HepG2 (cell line): ENCODE measurements around the gene IBTK. TPM values are rescaled to one million over a fixed set of nuclear protein-coding genes. Genes with fewer than 3 reads are reported as not detected.

Experiments used
- ATAC-seq: fragments of 200-7000 bp; cut with Tn5 transposase; 3 replicates; pipeline ENCODE4 v1.9.1; 2020; ENCODE audit warnings: mild to moderate bottlenecking, moderate library complexity
- BruUV-seq: library from RNA; stranded (reverse); fragments of 400-500 nt; replicated peaks from 2 replicates; lab custom pipeline; 2021; lab: Mats Ljungman, UMichigan
- CTCF ChIA-PET: fragments of 300-600 bp; formaldehyde crosslinking; extraction: SDS; loops from one replicate; lab custom pipeline; 2021; ENCODE audit warnings: low total read pairs, inconsistent platforms, low intra/inter-chr PET ratio; lab: Yijun Ruan, JAX
- POLR2A ChIA-PET: fragments of 350-600 bp; sonication (Branson Sonifier 250); formaldehyde crosslinking; loops from one replicate; lab custom pipeline; 2020; ENCODE audit warnings: antibody characterized with exemption, inconsistent platforms; lab: Yijun Ruan, JAX
- DNase-seq: peaks from one replicate; pipeline ENCODE4 v3.0.0-alpha.2; 2015; ENCODE audit warnings: low spot score
- FAIRE-seq: peaks from 3 replicates; lab custom pipeline; 2011; peaks lifted over from hg19 to GRCh38; lab: Jason Lieb, UNC
- H2AFZ ChIP-seq: one replicate; pipeline ENCODE4 v1.6.1; 2011; ENCODE audit warnings: low read length, inconsistent platforms
- H3K27ac ChIP-seq: fragments of 300-600 bp; 3 replicates; pipeline ENCODE4 v1.8.0; 2011; ENCODE audit warnings: mixed run types, mild to moderate bottlenecking, mixed read lengths, low read length, inconsistent platforms; ENCODE audit not compliant: insufficient read depth; ENCODE audit errors: extremely low read length
- H3K27me3 ChIP-seq, 2 experiments: fragments of 200-600 bp in 1 of 2; 2 replicates in 1 of 2; 3 replicates in 1 of 2; pipeline versions ENCODE4 v1.6.0 to v1.8.0; 2011; ENCODE audit warnings: low read length in 2 of 2, mild to moderate bottlenecking in 2 of 2, moderate library complexity in 2 of 2, inconsistent platforms in 1 of 2; ENCODE audit not compliant: insufficient read depth in 2 of 2, control insufficient read depth in 1 of 2
- H3K36me3 ChIP-seq, 2 experiments: fragments of 200-600 bp in 1 of 2; replicated peaks in 1 of 2; 2 replicates in 1 of 2; 3 replicates in 1 of 2; pipeline versions ENCODE4 v1.5.1 to v1.8.0; 2011; ENCODE audit warnings: low read length in 2 of 2, inconsistent platforms in 1 of 2; ENCODE audit not compliant: insufficient read depth in 2 of 2, control insufficient read depth in 1 of 2
- H3K4me1 ChIP-seq: 2 replicates; pipeline ENCODE4 v1.5.1; 2012; ENCODE audit warnings: low read length, inconsistent platforms; ENCODE audit not compliant: insufficient read depth
- H3K4me2 ChIP-seq: 2 replicates; pipeline ENCODE4 v1.6.0; 2011; ENCODE audit warnings: low read depth, low read length, inconsistent platforms
- H3K4me3 ChIP-seq, 3 experiments: fragments of 200-600 bp in 1 of 3; sonication (generic), shearing (Covaris generic) in 1 of 3; replicated peaks in 1 of 3; 2 replicates each; pipeline ENCODE4 v1.5.1; 2011 to 2016; ENCODE audit warnings: low read length in 3 of 3, inconsistent platforms in 2 of 3, low read depth in 2 of 3, mild to moderate bottlenecking in 2 of 3, control low read depth in 1 of 3, mixed read lengths in 1 of 3; ENCODE audit not compliant: insufficient read depth in 1 of 3
- H3K79me2 ChIP-seq: one replicate; pipeline ENCODE4 v1.6.1; 2011; ENCODE audit warnings: low read length, inconsistent platforms; ENCODE audit not compliant: insufficient read depth
- H3K9ac ChIP-seq: 2 replicates; pipeline ENCODE4 v1.6.0; 2011; ENCODE audit warnings: mild to moderate bottlenecking, low read depth, low read length, inconsistent platforms; ENCODE audit not compliant: insufficient read depth
- H3K9me3 ChIP-seq: 2 replicates; pipeline ENCODE4 v1.5.1; 2012; ENCODE audit warnings: mild to moderate bottlenecking, low read length
- H4K20me1 ChIP-seq: 2 replicates; pipeline ENCODE4 v1.6.0; 2011; ENCODE audit warnings: inconsistent platforms, mild to moderate bottlenecking, low read length, moderate library complexity; ENCODE audit not compliant: insufficient read depth
- ATRX ChIP-seq: sonication (generic); formaldehyde crosslinking; IDR thresholded peaks from 2 replicates; pipeline ENCODE4 v1.4.0; 2020; ENCODE audit warnings: missing genetic modification reagents, borderline replicate concordance
- ETV5 ChIP-seq: IDR thresholded peaks from 2 replicates; pipeline ENCODE4 v1.6.1; 2018; ENCODE audit warnings: missing biosample characterization, missing genetic modification reagents, inconsistent platforms, borderline replicate concordance
- HMGA1 ChIP-seq: sonication (generic); formaldehyde crosslinking; conservative IDR thresholded peaks from 2 replicates; pipeline ENCODE4 v1.4.0; 2020; ENCODE audit warnings: missing genetic modification reagents
- POGZ ChIP-seq: sonication (generic); formaldehyde crosslinking; IDR thresholded peaks from 2 replicates; pipeline ENCODE4 v1.4.0; 2020; ENCODE audit warnings: mild to moderate bottlenecking, missing genetic modification reagents
- SIX4 ChIP-seq: sonication (generic); formaldehyde crosslinking; IDR thresholded peaks from 2 replicates; pipeline ENCODE4 v1.4.0; 2020; ENCODE audit warnings: missing genetic modification reagents
- YY1 ChIP-seq: IDR thresholded peaks from 2 replicates; pipeline ENCODE4 v1.6.1; 2011; ENCODE audit warnings: low read length, low read depth, moderate library complexity, mild to moderate bottlenecking; ENCODE audit not compliant: insufficient read depth, insufficient replicate concordance
- WGBS: methylation state at CpG from one replicate; pipeline ENCODE4 v1.1.6; 2017; ENCODE audit warnings: low lambda C conversion rate; 5-methylcytosine and 5-hydroxymethylcytosine counted together
- in situ Hi-C: cut with HindIII; loops from 2 replicates; pipeline ENCODE4 v1.10.0; 2017; ENCODE audit warnings: low pct_unique_long_range_greater_than_20kb; ENCODE audit not compliant: extremely low pct_ligation_motif_present
- intact Hi-C: fragments of 100-400 bp; cut with micrococcal nuclease; formaldehyde crosslinking; loops from one replicate; pipeline ENCODE4 v1.10.0; 2022; ENCODE audit not compliant: unreplicated experiment
- polyA plus RNA-seq, 8 experiments: library from polyadenylated mRNA; depleted of rRNA in 3 of 8; stranded (reverse) in 7 of 8; unstranded in 1 of 8; fragments of >200 nt; fragmentation: Illumina TruSeq in 4 of 8; extraction: Trizol in 4 of 8; gene quantifications; 2 replicates each; pipeline versions ENCODE4 v1.2.1 to v1.2.3, GENCODE V29; 2011 to 2016; ENCODE audit warnings: low read depth in 4 of 8, missing spikeins in 1 of 8, mixed read lengths in 1 of 8; ENCODE audit not compliant: insufficient read depth in 1 of 8
- total RNA-seq, 5 experiments: library from RNA; depleted of rRNA; stranded (reverse); fragments of >200 nt; fragmentation: Illumina TruSeq; extraction: Trizol; gene quantifications; 2 replicates each; pipeline ENCODE4 v1.2.3, GENCODE V29; 2016; ENCODE audit warnings: low read depth in 1 of 5
- TF ChIP-seq, protein P1 (sequence below): fragments of 450-650 bp; IDR thresholded peaks from 2 replicates; pipeline ENCODE4 v1.6.1; 2017; ENCODE audit warnings: mild to moderate bottlenecking
- TF ChIP-seq, protein P2 (sequence below): sonication (generic); formaldehyde crosslinking; IDR thresholded peaks from 2 replicates; pipeline ENCODE4 v1.4.0; 2020; ENCODE audit warnings: mild to moderate bottlenecking, missing genetic modification reagents, borderline replicate concordance
- TF ChIP-seq, protein P3 (sequence below): sonication (generic); formaldehyde crosslinking; IDR thresholded peaks from 2 replicates; pipeline ENCODE4 v1.8.0; 2022; ENCODE audit warnings: mild to moderate bottlenecking, missing genetic modification reagents, moderate library complexity
- TF ChIP-seq, protein P4 (sequence below): sonication (generic); formaldehyde crosslinking; IDR thresholded peaks from 2 replicates; pipeline ENCODE4 v1.8.1; 2023; ENCODE audit warnings: mild to moderate bottlenecking, missing genetic modification reagents

IBTK gene
- total and polyA plus RNA-seq, 2 of the 13 experiments (the other 11 are each of a cell fraction or from before 2014, with no cell fraction given): 23.8 to 60.0 TPM

DNA sequence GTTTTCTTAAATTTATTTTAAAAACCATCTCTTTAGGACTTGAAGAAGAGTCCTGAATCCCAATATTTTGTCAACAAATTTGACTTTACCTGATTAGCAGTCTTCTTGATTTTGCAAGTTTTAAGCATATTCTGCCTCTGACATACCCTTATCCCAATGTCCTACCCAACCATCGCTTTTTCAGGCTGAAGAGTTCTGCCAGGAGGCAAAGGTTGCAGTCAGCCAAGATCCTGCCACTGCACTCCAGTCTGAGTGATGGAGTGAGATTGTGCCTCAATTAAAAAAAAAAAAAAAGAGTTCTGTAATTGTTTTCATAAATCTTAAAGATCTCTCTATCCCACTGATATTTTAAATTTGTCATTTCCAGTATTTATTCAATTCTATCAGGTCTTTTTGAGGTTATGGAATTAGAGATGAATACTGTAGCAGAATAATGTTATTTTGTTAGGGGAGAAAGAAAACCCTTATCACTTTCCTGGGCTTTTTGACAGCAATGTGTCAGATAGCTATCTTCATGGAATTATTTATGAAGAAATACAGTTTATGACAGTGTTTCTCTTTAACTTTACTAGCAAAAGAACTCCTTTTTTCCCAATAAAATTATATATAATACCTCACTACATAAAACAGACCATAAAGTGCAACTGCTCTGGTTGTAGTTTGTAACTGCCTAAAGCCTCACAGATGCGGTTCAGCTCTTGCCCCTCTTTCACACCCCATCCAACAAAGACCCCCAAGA lies 78.2 kb downstream of the IBTK start:
- DNase-seq (no peak), ATAC-seq (no peak), FAIRE-seq (no peak)
- Histone ChIP-seq H4K20me1 (no peaks in the 10 kb centered on the region), H3K36me3 (peaks cover 2 to 44% of the 10 kb centered on the region in 2 experiments), H3K9ac (no peak overlapping the region), H3K4me3 (no peak overlapping the region), H3K79me2 (no peaks in the 10 kb centered on the region), H3K4me1 (no peaks in the 10 kb centered on the region), H2AFZ (no peak overlapping the region), H3K9me3 (no peaks in the 10 kb centered on the region), H3K27ac (no peak overlapping the region), H3K27me3 (no peaks in the 10 kb centered on the region), H3K4me2 (no peak overlapping the region)
- in situ Hi-C loops (no loop called here), intact Hi-C loops (no loop called here)
- no TSS peak for BruUV-seq
- ChIA-PET CTCF (no interaction called here), POLR2A (no interaction called here)
- WGBS: 100% methylated on average over 2 of the region's 2 CpGs
- no peak for TF ChIP-seq ATRX (CRISPR knock-in tag)
- TF ChIP-seq ETV5 (CRISPR knock-in tag): no peak

DNA sequence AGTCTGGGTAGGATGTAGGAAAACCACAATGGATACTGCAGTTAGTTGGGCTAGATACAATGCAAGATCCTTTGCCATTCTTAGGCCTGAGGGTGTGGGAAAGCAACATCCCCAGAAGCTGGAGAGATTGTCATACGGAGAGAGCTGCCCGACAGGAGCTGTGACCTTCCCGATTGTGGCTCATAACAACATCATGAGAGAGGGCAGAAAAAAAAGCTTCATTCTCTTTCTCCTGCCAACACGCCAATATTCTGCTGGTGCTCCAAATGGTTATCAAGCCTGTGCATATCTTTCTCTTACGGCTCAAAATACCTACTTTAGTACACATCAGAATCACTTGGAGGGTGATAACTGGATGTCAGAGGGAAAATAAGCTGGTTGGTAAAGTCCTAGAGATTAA lies 81.1 kb downstream of the IBTK start:
- in situ Hi-C loops: no loop called here
- no peak overlapping the region for H3K4me2 ChIP-seq
- peaks cover 0 to 20% of the 10 kb centered on the region in 2 experiments; a peak in 4 of 5 replicates for H3K36me3 ChIP-seq
- CTCF ChIA-PET: no interaction called here
- DNase-seq: no peak
- no peaks in the 10 kb centered on the region for H3K27me3 ChIP-seq
- no TSS peak for BruUV-seq
- peak; percentile 24; the same call in 1 of the 3 replicates for ATAC-seq
- intact Hi-C loops: no loop called here
- H3K79me2 ChIP-seq: no peaks in the 10 kb centered on the region
- no peak for FAIRE-seq
- H4K20me1 ChIP-seq: no peaks in the 10 kb centered on the region
- H3K9ac ChIP-seq: no peak overlapping the region
- no peaks in the 10 kb centered on the region for H3K9me3 ChIP-seq
- POLR2A ChIA-PET: interaction anchor here (1.2 kb wide), 1 partner anchor 82 kb away, joined by 3 read pairs; no protein-coding TSS in a partner anchor
- WGBS: 99% methylated on average over 5 of the region's 5 CpGs
- H3K4me3 ChIP-seq: no peak overlapping the region
- H3K4me1 ChIP-seq: no peaks in the 10 kb centered on the region
- no peak overlapping the region for H3K27ac ChIP-seq
- H2AFZ ChIP-seq: no peak overlapping the region
- TF ChIP-seq, protein P1, sequence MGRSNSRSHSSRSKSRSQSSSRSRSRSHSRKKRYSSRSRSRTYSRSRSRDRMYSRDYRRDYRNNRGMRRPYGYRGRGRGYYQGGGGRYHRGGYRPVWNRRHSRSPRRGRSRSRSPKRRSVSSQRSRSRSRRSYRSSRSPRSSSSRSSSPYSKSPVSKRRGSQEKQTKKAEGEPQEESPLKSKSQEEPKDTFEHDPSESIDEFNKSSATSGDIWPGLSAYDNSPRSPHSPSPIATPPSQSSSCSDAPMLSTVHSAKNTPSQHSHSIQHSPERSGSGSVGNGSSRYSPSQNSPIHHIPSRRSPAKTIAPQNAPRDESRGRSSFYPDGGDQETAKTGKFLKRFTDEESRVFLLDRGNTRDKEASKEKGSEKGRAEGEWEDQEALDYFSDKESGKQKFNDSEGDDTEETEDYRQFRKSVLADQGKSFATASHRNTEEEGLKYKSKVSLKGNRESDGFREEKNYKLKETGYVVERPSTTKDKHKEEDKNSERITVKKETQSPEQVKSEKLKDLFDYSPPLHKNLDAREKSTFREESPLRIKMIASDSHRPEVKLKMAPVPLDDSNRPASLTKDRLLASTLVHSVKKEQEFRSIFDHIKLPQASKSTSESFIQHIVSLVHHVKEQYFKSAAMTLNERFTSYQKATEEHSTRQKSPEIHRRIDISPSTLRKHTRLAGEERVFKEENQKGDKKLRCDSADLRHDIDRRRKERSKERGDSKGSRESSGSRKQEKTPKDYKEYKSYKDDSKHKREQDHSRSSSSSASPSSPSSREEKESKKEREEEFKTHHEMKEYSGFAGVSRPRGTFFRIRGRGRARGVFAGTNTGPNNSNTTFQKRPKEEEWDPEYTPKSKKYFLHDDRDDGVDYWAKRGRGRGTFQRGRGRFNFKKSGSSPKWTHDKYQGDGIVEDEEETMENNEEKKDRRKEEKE: no peak
- TF ChIP-seq, protein P2, sequence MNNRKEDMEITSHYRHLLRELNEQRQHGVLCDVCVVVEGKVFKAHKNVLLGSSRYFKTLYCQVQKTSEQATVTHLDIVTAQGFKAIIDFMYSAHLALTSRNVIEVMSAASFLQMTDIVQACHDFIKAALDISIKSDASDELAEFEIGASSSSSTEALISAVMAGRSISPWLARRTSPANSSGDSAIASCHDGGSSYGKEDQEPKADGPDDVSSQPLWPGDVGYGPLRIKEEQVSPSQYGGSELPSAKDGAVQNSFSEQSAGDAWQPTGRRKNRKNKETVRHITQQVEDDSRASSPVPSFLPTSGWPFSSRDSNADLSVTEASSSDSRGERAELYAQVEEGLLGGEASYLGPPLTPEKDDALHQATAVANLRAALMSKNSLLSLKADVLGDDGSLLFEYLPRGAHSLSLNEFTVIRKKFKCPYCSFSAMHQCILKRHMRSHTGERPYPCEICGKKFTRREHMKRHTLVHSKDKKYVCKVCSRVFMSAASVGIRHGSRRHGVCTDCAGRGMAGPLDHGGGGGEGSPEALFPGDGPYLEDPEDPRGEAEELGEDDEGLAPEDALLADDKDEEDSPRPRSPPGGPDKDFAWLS (CRISPR knock-in tag): no peak
- TF ChIP-seq, protein P3, sequence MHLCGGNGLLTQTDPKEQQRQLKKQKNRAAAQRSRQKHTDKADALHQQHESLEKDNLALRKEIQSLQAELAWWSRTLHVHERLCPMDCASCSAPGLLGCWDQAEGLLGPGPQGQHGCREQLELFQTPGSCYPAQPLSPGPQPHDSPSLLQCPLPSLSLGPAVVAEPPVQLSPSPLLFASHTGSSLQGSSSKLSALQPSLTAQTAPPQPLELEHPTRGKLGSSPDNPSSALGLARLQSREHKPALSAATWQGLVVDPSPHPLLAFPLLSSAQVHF (CRISPR knock-in tag): no peak
- TF ChIP-seq, protein P4, sequence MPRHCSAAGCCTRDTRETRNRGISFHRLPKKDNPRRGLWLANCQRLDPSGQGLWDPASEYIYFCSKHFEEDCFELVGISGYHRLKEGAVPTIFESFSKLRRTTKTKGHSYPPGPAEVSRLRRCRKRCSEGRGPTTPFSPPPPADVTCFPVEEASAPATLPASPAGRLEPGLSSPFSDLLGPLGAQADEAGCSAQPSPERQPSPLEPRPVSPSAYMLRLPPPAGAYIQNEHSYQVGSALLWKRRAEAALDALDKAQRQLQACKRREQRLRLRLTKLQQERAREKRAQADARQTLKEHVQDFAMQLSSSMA: no peak
- TF ChIP-seq HMGA1 (CRISPR knock-in tag): no peak
- TF ChIP-seq YY1: no peak
- no peak for TF ChIP-seq POGZ
- TF ChIP-seq SIX4: no peak
